GM21825 (cell line): Measurements from ENCODE around the gene SPECC1.
"Not testable (repeated sequence)": the region's sequence is repeated elsewhere in the genome, so short reads cannot be mapped to it uniquely, and the experiment has no call there.

Experiments
- ATAC-seq: cut with Tn5 transposase; IDR thresholded peaks from one replicate; pipeline ENCODE4 v1.9.1; 2021; ENCODE audit warnings: mild to moderate bottlenecking, moderate library complexity; ENCODE audit not compliant: unreplicated experiment

The SPECC1 gene

DNA sequence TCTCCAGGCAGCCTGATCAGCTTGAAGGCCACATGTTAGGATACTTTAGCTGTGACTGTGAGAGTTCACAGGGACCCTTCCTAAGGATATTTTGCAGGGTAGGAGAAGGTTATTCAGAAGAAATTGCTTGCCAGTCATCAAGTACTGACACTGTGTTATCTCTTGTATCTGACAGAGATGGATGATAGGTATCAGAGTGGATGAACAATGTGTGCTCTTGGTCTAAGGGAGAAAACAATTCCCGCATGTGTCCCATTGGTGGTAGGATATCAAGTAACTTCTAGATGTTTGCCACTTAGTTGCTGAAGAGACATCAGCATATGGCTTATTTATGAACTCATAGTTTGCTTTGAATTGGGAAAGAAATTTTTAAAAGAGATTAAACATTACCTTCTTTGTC lies 219.3 kb downstream of the SPECC1 start:
- no peak for ATAC-seq

DNA sequence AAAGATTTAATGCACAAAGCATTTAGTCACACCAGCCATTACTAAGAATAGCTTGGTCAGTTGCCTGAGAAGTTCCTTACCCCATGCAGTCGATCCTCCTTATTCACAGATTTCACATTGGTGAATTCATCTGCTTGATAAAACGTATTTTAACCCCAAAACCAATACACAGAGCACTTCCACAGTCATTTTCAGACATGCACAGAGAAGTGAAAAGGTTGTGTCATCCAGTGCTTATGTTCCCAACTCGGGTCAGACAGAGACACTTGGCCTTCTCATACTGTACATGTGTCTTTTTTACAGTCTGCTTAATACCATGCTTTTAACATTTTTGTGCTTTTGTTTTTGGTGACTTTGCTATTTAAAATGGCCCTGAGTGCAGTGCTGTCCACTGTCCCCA lies 219.7 kb downstream of the SPECC1 start:
- ATAC-seq: no peak

DNA sequence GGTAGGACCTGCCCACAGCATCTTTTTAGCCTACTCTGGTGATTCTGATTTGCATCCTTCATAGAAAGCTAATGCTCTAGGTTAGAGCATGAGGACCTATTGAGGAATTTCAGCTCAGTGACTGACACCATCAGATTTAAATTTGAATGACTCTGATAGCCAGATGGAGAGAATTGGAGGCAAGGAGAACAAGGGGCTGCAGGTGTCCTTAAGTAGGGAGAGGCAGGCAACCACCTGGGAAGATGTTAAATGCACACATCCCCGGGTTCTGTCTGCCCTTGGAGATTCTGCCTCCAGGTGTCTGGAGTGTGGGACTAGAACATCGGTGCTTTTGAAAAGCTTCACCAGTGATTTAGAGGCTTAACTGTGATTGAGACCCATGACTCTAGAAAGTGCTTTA lies 221.8 kb downstream of the SPECC1 start:
- ATAC-seq: no peak

DNA sequence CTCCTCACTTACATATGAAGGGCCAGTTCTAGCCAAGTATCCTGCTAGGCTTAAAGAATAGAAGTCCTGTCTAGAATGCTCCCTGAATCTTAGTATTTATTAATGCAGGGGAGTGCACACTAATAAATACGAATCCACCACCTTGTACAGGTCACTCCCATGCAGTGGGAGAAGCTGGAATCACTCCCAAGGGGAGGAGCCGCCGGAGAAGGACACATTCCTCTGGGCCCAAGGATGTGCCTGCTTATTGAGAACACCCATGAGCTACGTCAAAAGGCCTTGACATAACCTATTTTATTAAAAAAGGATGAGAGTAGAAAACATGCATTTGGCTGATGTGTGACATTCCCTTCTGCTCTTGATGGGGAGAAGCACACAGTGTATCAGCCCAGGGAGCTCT lies 223.5 kb downstream of the SPECC1 start:
- ATAC-seq: no peak

DNA sequence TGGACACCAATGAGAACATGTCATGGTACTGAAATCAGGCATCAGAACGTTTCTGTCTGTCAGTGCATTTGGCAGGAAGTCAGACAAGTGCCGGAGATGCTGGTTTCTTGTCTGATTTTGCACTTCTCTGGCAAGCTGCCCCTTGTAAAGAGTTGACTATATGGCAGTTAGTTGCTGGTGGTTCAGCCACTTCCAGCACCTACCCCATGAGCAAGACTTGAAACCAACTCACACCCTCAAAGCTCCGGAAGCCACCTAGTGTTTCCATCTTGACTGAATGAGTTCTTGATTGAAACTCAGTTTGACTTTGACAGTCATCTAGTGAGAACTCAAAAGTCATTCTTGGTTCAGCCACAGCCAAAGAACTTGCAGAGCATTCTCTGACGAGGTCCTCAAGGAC lies 225.1 kb downstream of the SPECC1 start:
- ATAC-seq: no peak

DNA sequence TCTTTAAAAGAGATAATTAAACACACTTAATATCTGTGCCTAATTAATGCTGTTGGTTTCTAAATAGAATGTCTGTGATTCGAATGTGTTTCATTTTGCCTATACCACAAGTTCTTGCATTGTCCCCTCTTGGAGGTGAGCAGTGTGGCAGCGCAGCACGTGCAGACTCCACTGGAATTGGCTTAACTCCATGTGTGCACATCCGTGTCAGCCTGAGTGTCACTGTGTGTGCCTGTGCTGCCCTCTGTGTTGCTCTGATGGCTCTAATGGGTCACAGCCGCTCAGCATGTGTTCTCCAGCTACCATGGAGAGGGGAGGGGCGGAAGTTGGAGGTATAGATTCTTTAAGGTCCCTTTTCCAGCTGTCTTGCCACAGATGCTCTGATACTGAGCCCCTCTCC lies 226.6 kb downstream of the SPECC1 start:
- ATAC-seq: no peak

DNA sequence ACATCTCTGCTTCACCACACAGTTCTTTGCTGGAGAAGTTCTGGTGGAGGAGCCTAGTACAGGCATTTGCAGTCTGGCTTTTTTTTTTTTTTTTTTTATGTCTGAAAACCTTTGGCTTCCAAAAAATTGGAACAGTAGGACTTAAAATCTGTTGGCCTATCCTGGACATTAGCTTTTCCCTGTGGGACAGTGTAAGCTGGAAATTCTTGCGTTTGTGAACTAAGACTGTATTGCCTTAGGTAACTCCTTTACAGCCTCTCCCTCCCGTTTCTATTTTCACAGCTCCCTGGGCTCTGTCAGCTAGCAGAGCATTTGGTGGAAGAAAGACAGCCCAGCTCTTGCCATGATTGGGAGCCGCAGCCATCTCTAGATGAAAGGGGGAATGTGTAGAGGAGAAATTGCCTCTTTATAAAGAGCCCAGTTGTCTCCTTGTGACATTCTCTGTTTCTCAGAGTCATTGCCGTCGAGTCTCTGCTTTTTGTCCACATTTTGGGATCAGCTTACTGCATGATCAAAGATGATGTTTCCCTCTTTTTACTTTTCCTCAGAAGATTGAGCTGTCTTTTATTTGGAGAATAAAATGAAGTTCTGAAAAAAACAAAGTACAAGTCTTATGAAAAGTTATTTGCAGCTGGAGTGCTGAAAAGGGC lies 227.5 kb downstream of the SPECC1 start:
- ATAC-seq: no peak

DNA sequence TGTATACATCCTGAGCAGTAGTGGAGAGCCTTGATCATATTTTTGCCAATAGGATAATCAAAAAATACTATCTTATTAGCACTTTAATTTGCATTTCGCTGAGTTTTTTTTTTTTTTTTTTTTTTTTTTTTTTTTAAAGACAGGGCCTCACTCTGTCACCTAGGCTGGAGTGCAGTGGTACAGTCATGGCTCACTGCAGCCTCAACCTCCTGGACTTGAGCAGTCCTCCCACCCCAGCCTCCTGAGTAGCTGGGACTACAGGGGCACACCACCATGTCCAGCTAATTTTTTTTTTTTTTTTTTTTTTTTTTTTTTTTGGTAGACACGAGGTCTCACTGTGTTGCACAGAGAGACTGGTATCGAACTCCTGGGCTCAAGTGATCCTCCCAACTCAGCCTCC lies 230.6 kb downstream of the SPECC1 start:
- not testable (repeated sequence) for ATAC-seq

DNA sequence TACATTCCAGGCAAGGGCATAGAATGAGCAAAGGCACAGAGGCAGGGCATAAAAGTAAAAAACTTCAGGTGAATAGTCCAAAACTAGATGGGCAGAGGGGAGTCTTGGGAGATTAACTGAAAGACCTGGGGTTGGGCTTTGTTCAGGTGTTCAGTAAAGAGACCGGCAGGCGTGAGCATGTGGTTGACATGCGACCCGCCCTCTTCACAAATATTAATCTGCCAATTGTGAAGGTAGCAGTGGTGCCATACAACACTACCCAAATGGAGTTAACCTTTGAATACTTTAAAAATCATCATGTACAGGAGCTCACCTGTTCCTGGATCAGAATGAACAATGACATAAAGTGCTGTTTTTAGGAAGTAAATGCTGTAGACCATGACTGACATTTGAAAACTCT lies 232.7 kb downstream of the SPECC1 start:
- ATAC-seq: no peak

DNA sequence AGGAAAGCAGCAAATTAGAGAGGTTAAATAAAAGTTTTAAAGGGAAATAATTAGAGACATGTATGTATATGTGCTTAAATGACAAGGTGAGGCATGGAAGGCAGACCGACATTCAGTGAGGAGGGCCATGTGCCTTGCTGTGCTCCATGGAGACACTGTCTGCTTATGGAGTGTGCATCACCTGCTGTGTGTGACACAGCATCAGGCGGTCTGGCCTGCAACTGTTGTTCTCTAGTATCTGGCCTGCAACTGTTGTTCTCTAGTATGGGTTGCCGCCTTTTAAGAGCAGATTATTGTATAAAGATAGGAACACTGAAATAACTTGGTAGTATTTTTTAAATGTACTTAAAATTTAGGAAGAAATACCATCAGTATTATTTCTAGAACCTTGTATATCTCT lies 233.1 kb downstream of the SPECC1 start:
- no peak for ATAC-seq

DNA sequence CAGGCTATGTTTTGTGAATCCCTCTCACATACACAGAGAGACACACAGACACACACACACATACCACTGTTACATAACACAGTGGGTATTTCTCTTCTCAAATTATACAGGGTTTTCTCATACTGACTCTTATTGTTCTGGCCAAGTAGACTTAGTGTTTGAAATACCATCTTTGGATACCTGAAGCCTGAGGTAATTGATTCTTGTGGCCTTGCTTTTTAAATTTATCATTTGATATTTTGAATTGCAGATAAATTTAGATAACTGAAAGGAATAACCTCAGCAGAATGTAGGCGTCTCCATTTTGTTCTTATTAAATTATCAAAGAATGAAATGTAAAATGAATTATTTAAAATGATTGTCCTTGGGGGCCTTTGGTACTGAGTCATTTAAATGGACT lies 234.4 kb downstream of the SPECC1 start:
- ATAC-seq: no peak

DNA sequence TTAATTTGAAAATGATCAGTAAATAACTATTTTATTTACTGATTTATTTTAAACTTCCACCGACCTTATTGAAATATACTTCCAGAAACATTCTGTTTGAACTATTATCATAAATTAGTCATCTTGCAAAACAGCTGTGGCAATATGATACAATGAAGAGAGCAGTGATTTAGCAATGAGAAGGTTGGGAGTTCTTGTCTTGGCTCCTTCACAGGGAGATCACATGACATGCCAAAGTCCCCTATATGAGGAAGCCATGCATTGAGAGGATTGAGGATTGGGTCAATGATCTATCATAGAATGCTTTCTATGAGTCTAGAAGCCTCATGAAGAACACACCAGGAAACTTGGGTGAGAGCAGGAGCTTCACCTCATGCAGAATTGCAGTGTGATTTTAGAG lies 235.5 kb downstream of the SPECC1 start:
- no peak for ATAC-seq

DNA sequence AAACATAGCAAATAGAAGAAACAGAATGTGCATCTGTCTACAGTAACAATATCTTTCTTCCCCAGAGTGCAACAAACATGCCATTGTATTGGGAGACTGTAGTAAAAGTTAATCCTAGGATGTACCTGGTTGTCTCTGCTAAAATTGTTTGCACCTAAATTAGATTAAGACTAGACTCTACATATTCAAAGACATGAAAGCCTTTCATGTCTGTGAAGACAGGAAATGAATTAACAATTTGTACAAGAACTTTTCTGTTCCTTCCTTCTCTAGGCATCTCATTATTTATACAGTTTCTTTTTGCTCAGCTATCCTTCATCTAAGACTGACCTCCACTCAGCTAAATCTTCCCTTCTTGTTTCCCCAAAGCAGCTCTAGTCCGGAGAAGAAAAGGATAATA lies 237.5 kb downstream of the SPECC1 start:
- no peak for ATAC-seq

DNA sequence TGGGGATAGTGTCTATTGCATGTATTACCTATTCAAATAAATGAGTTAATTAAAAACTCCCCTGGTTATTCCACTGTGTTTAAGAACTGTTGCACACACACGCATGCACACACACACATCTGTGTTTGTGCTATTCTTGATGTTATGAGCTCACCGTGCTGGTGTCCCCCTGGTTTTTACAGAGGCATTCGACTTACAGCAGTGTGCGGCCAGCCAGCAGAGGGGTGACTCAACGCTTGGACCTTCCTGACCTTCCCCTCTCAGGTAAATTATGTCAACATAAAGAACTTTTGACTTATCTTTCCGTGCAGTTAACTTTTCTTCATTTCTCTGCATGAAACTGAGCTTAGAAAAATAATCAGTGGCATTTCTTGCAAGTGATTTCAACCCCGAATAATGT lies 244.2 kb downstream of the SPECC1 start:
- no peak for ATAC-seq

DNA sequence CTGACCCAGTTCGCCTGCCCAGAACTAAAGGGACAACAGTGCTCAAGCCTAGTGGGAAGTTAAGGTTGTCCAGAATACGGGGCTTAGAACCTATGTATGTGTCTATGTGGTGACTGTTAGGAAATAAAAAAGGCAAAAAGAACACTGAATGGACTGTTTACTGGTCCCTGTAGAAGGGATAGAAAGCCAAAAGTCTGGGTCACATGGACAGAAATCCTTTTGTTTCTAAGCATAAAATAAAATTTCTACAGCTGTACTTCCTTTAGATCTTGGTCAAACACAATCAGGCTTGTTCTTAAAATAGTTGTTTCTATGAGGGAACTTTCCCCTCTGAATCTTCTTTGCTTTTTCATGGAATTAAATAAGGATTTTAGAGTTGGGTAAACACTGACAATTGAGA lies 245.4 kb downstream of the SPECC1 start:
- no peak for ATAC-seq

DNA sequence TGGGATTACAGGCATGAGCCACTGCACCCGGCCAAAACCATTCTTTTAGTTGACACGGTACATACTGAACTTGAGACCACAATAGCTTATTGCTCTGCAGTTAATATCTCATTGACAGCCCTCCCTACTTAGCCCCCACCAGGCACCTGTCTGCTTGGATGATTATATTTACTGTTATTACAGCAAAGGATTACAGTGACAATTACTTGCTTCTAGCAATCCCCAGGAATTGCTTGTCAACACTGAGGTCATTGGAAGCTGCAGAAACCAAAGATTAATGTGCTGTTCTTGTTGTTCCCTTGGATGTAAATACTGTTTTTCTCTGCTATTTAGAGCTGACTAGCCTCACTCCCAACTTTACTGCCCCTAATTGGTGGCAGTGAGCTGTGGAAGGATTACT lies 247.0 kb downstream of the SPECC1 start:
- no peak for ATAC-seq

DNA sequence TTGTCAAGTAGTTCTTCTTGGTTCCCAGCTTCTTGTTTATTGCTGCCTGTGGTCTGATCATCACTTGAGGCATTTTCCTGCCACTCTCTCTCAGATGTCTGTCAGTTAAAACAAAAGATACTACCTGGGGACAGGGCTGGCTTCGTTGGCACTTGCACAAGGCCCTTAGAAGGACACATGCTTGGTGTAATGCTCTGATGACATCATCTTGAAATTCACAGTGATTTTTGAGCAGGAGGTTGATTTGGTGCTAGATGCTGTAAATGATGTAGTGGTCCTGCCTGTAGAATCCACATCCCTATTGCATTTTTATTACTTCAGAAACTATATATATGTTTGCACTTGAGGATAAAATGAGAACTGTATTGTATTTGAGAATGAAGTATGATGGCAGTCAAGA lies 247.8 kb downstream of the SPECC1 start:
- ATAC-seq: no peak

DNA sequence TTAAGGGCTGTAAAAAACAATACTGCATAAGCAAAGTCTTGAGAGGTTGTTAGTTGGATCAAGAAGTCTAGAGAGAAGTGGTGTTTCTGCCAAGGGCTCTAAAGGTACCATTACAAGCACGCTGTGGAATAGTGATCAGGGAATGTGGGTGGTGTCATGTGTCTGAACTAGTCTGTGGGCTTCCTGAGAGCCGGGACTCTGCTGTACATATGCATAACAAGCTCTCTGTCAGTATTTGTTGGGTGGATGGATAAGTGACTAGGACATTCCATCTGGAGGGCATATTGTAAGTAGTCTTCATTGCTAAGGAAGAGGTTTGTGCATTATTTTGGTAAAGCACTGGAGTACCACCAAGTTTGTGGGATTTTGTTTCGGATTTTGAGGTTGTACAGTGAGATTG lies 248.6 kb downstream of the SPECC1 start:
- no peak for ATAC-seq

DNA sequence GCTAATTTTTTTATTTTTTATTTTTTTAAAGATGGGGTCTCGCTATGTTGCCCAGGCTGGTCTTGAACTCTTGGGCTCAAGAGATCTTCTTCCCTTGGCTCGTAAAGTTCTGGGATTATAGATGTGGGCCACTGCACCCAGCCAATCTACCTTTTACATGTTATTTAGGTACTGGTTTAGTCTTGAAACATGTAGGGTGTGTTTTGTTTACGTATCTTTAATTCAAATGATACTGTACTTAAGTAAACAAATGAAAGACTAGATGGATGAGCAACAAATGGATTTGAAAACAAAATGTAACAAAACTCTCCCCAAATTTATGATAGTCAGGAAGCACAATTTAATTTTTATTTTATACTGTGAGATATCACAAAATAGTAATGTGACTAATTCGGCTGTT lies 250.5 kb downstream of the SPECC1 start:
- no peak for ATAC-seq

DNA sequence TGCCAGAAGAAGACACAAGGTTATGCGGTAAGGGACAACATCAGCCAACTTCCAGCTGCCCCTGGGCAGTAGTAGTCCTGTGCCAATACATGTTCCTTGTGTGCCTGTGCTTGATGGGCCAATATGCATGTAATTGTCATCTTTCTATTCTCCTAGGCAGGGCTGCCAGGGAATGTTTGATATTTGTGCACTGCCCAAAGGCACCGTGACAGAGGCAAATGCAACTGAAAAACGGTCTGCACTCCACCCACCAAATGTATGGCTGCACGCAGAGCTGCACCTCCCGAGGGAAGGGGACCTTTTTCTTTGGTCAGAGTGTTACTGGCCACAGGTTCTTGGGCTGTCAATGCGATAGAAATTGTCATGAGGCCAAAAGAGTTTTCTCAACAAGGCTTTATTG lies 251.1 kb downstream of the SPECC1 start:
- ATAC-seq: no peak

DNA sequence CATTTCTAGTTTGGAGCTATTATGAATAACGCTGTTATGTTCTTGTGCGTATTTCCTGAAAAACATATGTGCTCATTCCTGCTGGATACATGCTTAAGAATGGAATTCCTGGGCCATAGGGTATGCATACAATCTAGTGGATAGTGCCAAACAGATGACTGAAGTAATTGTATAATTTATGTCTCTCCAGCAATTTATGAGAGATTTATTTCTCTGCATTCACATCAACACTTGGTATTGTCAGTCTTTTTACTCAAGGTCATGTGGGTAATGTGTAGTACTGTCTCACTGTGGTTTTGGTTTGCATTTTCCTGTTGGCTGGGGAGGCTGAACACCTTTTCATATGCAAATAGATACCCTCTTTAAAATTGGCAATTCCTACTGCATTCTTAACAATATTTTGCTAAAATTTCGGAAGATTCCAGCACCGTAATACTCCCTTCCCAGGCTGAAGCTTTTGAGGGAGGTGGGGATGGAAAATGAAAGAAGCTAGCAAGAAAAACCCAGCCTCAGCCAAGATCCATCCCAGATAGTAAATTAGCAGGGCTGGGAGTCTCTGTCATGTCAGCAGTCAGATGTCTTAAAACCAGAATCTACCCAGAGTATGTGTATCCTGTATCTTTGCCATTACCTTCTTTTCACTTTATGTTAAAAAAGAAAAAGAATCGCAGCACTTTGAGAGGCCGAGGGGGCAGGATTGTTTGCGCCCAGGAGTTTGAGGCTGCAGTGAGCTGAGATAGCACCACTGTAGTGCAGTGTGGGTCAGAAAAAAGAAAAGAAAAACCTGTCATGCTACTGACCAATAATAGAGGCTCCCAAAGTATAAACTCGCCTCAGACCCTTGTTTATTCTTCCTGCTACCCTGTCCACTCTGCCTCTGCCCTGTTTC lies 253.3 kb downstream of the SPECC1 start:
- no peak for ATAC-seq

DNA sequence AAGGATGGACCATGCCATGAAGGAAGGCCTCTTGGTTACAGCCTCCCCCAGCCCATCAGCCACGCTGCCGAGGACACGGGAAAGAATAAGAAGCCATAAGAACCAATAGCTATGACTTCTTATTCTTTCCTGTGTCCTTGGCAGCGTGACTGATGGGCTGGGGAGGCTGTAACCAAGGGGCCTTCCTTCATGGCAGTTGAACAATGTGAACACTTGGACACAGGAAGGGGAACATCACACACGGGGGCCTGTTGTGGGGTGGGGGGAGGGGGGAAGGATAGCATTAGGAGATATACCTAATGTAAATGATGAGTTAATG lies 253.9 kb downstream of the SPECC1 start:
- not testable (repeated sequence) for ATAC-seq

DNA sequence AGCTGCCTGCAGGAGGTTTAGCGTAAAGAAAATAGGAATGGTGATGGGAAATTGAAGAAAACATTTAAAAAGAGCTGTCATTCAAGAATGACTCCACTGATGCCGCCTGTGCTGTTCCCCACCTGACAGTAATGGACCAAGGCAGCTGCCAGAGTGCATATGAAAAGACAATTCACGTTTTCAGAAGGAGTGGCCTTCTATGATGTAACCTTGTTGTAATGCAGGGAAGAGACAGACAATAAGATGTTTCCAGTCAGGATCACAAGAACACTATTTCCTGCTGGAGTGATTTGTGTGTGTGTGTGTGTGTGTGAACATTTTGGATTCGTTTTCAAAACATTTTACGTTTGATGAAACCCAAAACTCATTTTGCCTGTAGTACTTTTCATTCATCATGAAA lies 254.4 kb downstream of the SPECC1 start:
- ATAC-seq: no peak
